Measurements from ENCODE around the gene C3orf22.

The C3orf22 gene

GRCh38 chr3:126507886-126508285, 50.8 kb downstream of the C3orf22 start:
- H3K4me3 ChIP-seq (replicated peaks in 1 of 2; ENCODE audit: low read depth in 2 of 2, low read length in 2 of 2), result no peak overlapping the region
- TF ChIP-seq CTCF (IDR thresholded peaks at IDR 0.05; ENCODE audit: low read depth, low read length), result no peak
- no peak for DNase-seq (ENCODE audit: low read depth in 2 of 2)

- DNase-seq (ENCODE audit: low read depth in 2 of 2), result no peak
- no peak for TF ChIP-seq CTCF (IDR thresholded peaks at IDR 0.05; ENCODE audit: low read depth, low read length)
- H3K4me3 ChIP-seq (replicated peaks in 1 of 2; ENCODE audit: low read depth in 2 of 2, low read length in 2 of 2), result no peak overlapping the region
These were observed 55.0 kb downstream of the C3orf22 start for GRCh38 chr3:126503701-126504100.

- DNase-seq (ENCODE audit: low read depth in 2 of 2), result no peak
- no peak for TF ChIP-seq CTCF (IDR thresholded peaks at IDR 0.05; ENCODE audit: low read depth, low read length)
- no peak overlapping the region for H3K4me3 ChIP-seq (replicated peaks in 1 of 2; ENCODE audit: low read depth in 2 of 2, low read length in 2 of 2)
These were observed 56.1 kb downstream of the C3orf22 start for GRCh38 chr3:126502656-126503055.

GRCh38 chr3:126501736-126502135, 57.0 kb downstream of the C3orf22 start:
- H3K4me3 ChIP-seq (replicated peaks in 1 of 2; ENCODE audit: low read depth in 2 of 2, low read length in 2 of 2), result no peak overlapping the region
- no peak for TF ChIP-seq CTCF (IDR thresholded peaks at IDR 0.05; ENCODE audit: low read depth, low read length)
- DNase-seq (ENCODE audit: low read depth in 2 of 2), result no peak

GRCh38 chr3:126501054-126501453, 57.7 kb downstream of the C3orf22 start:
- H3K4me3 ChIP-seq (replicated peaks in 1 of 2; ENCODE audit: low read depth in 2 of 2, low read length in 2 of 2), result no peak overlapping the region
- no peak for DNase-seq (ENCODE audit: low read depth in 2 of 2)
- no peak for TF ChIP-seq CTCF (IDR thresholded peaks at IDR 0.05; ENCODE audit: low read depth, low read length)

- no peak overlapping the region for H3K4me3 ChIP-seq (replicated peaks in 1 of 2; ENCODE audit: low read depth in 2 of 2, low read length in 2 of 2)
- DNase-seq (ENCODE audit: low read depth in 2 of 2), result no peak
- no peak for TF ChIP-seq CTCF (IDR thresholded peaks at IDR 0.05; ENCODE audit: low read depth, low read length)
These were observed 58.7 kb downstream of the C3orf22 start for GRCh38 chr3:126500016-126500415.
